Immature natural killer cell (primary cell): ENCODE results near the gene SEC24B. TPM values are rescaled to one million over a fixed set of nuclear protein-coding genes. Genes with fewer than 3 reads are reported as not detected.
A peak's percentile ranks its signal among the peaks of the same experiment; 100 is the strongest.
"Not testable (repeated sequence)": the region's sequence is repeated elsewhere in the genome, so short reads cannot be mapped to it uniquely, and the experiment has no call there.

ENCODE experiments used
- DNase-seq, 3 donors: peaks; one replicate each; pipeline ENCODE4 v3.0.0; 2022; ENCODE audit warnings: mixed read lengths in 1 of 3
- H3K27ac Mint-ChIP-seq, 6 donors: one replicate each; pipeline ENCODE4 v1.8.0; 2020; ENCODE audit warnings: mixed read lengths in 6 of 6, mild to moderate bottlenecking in 5 of 6, inconsistent platforms in 4 of 6, moderate library complexity in 3 of 6
- H3K27me3 Mint-ChIP-seq, 3 donors: one replicate each; pipeline ENCODE4 v1.8.0; 2020 to 2021; ENCODE audit warnings: low read depth in 3 of 3, mild to moderate bottlenecking in 3 of 3, mixed read lengths in 3 of 3, moderate library complexity in 3 of 3, inconsistent platforms in 1 of 3
- H3K36me3 Mint-ChIP-seq, 3 donors: one replicate each; pipeline ENCODE4 v1.8.0; 2020; ENCODE audit warnings: mixed read lengths in 3 of 3, inconsistent platforms in 2 of 3, mild to moderate bottlenecking in 2 of 3
- H3K4me1 Mint-ChIP-seq, 2 donors: one replicate each; pipeline ENCODE4 v1.8.0; 2020; ENCODE audit warnings: inconsistent platforms in 2 of 2, mild to moderate bottlenecking in 2 of 2, mixed read lengths in 2 of 2, moderate library complexity in 1 of 2
- H3K4me3 Mint-ChIP-seq, 5 donors: one replicate each; pipeline ENCODE4 v1.8.0; 2020; ENCODE audit warnings: mild to moderate bottlenecking in 5 of 5, mixed read lengths in 5 of 5, inconsistent platforms in 3 of 5, moderate library complexity in 3 of 5
- H3K9me3 Mint-ChIP-seq, 6 donors: one replicate each; pipeline ENCODE4 v1.8.0; 2020; ENCODE audit warnings: mild to moderate bottlenecking in 6 of 6, mixed read lengths in 6 of 6, inconsistent platforms in 4 of 6, moderate library complexity in 3 of 6
- polyA plus RNA-seq, 3 donors: library from polyadenylated mRNA; unstranded; fragments of 300-500 nt; fragmentation: Illumina TruSeq; gene quantifications; one replicate each; pipeline ENCODE4 v1.2.3, GENCODE V29; 2021

Gene SEC24B
- polyA plus RNA-seq, 3 donors from 2014 or later = 5.3 to 17.8 (median 12.1) TPM

DNA sequence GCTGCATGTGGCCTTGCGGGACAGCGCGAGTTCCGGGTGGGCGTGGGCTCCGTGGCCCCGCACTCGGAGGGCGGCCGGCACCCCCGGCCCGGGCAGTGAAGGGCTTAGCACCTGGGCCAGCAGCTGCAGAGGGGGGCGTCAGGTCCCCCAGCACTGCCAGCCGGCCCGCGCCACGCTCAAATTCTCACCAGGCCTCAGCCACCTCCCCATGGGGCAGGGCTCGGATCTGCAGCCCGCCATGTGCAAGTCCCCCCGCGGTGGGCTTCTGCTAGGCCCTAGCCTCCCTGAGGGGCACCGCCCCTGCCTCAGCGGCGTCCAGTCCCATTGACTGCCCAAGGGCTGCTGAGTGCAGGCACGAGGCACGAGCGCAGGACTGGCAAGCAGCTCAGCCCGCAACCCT is 123.8 kb downstream of the SEC24B start:
- Mint-ChIP-seq H3K27me3 (peaks cover 6 to 20% (median 14%) of the 10 kb centered on the region in 3 donors), H3K36me3 (peaks cover 9 to 17% (median 11%) of the 10 kb centered on the region in 3 donors), H3K4me1 (peaks cover 21 to 31% of the 10 kb centered on the region in 2 donors), H3K4me3 (no peak overlapping the region), H3K27ac (no peak overlapping the region), H3K9me3 (peaks cover 0 to 2% (median 0%) of the 10 kb centered on the region in 6 donors)
- DNase-seq = no peak

DNA sequence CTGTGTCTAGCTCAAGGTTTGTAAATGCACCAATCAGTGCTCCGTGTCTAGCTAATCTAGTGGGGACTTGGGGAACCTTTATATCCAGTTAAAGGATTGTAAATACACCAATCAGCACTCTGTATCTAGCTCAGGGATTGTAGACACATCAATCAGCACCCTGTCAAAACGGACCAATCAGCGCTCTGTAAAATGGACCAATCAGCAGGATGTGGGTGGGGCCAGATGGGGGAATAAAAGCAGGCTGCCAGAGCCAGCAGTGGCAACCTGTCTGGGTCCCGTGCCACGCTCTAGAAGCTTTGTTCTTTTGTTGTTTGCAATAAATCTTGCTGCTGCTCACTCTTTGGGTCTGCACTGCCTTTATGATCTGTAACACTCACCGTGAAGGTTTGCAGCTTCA is 124.5 kb downstream of the SEC24B start:
- peaks cover 27 to 38% of the 10 kb centered on the region in 2 donors for H3K4me1 Mint-ChIP-seq
- not testable (repeated sequence) for H3K9me3 Mint-ChIP-seq, DNase-seq
- peaks cover 7 to 12% (median 9%) of the 10 kb centered on the region in 3 donors for H3K36me3 Mint-ChIP-seq
- H3K27me3 Mint-ChIP-seq = peaks cover 6 to 20% (median 14%) of the 10 kb centered on the region in 3 donors
- peak overlapping the region in 2 of 6 donors; percentile 46 to 70 for H3K27ac Mint-ChIP-seq
- peak overlapping the region in 4 of 5 donors; percentile 9 to 58 (median 40) for H3K4me3 Mint-ChIP-seq

DNA sequence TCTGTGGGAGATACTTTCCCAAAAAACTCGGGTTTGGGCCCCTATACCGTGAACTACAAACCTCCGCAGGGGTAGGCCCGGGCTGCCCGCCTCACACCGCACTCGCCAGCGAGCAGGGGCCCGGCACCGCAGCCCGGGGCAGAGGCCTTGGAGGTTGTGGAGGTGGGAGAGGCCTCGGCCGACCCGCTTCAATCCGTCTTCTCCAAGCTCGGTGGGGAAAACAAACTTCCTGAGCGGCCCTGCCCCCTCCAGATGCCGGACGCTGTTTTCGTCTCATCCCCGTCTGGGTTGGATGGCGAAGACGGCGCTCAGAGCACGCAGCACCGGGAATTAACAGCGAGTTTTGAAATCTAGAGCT is 126.0 kb downstream of the SEC24B start:
- peaks cover 0 to 2% (median 0%) of the 10 kb centered on the region in 6 donors for H3K9me3 Mint-ChIP-seq
- peak overlapping the region; percentile 83 to 96 (median 88) for H3K4me3 Mint-ChIP-seq
- peaks cover 6 to 20% (median 14%) of the 10 kb centered on the region in 3 donors for H3K27me3 Mint-ChIP-seq
- H3K4me1 Mint-ChIP-seq = peaks cover 33 to 49% of the 10 kb centered on the region in 2 donors
- H3K27ac Mint-ChIP-seq = peak overlapping the region; percentile 66 to 86 (median 80)
- H3K36me3 Mint-ChIP-seq = peaks cover 0 to 7% (median 4%) of the 10 kb centered on the region in 3 donors
- no peak for DNase-seq

DNA sequence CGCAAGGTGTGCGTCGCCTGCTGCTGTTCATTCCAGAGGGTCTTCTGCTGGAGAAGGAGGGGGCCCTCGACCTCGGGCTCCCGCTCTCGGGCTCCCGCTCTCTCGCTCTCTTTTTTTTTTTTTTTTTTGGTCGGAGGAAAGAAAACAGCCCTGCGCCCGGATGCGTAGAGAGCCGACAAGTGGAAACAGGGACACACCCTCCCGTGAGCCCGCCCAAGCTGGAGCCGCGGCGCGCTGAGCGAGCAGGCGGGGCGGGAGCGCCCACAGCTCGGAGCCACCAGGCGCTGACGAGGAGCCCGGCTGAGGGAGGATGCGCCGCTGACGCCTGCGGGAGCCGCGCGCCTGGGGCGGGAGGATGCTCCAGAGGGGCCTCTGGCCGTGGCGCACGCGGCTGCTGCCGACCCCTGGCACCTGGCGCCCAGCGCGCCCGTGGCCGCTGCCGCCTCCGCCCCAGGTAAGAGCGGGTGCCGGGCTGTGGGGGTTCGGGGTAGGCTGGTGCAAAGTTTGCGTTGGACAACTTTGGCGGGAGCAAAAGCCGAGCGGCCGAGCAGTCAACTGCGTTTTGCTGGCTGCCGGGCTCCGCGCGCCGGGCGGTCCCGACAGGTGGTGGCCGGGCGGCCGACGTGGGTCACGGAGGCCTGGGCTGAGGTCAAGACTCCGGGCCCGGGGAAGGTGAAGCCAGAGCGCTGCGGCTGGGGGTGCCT is 126.5 kb downstream of the SEC24B start, which contains the start of gene MCUB:
Gene MCUB (plus strand): TSS at position 264 of the 704 bp plus-strand sequence. CDS start 92 bp downstream, at position 356.
- DNase-seq = peak; percentile 81 to 86 (median 84)
- peaks cover 34 to 52% of the 10 kb centered on the region in 2 donors for H3K4me1 Mint-ChIP-seq
- peak within 1 kb of the TSS; percentile 88 to 96 (median 89) for H3K4me3 Mint-ChIP-seq
- H3K9me3 Mint-ChIP-seq = peaks cover 0 to 2% (median 0%) of the 10 kb centered on the region in 6 donors
- peaks cover 0 to 9% (median 4%) of the 10 kb centered on the region in 3 donors for H3K36me3 Mint-ChIP-seq
- peaks cover 6 to 20% (median 14%) of the 10 kb centered on the region in 3 donors for H3K27me3 Mint-ChIP-seq
- peak within 1 kb of the TSS; percentile 83 to 94 (median 90) for H3K27ac Mint-ChIP-seq

DNA sequence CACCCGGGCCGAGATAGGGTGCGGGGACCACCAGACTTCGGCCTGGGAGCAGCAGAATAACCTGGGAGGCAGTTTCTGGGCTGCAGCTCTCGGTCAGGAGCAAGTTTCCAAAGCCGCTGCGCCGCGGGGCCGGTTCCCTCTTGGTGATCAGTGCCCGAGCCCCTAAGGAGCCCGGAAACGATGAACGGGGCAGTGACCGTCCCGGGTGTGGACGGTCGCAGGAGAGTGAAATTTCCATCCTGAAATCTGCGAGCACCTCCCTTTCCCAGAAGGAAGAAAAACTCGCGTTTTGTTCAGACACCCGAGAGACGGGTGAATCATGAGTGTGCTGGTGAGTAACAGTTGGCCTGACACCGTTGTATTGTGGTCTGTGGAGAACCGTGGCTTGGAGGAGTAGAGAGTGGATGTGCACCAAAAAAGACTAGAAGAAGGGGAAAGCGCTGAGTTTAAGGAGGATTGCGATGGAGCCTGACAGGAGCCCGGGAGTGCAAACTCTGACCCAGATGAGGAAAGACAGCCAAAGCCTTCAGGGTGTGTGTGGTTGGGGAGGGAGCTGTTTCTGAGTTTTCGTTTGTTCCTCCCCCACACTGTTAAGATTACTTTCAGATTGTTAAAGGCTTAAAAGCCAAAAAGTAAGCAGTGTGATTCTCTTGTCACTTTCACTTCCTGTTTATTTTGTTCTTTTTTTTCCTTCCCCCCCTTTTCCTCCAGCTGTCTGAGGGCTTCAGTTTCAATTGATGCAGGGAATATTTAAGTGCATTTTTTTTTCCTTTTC is 127.3 kb downstream of the SEC24B start:
- Mint-ChIP-seq H3K4me1 (peaks cover 34 to 52% of the 10 kb centered on the region in 2 donors), H3K4me3 (peak overlapping the region; percentile 88 to 96 (median 89)), H3K27ac (peak overlapping the region; percentile 83 to 94 (median 90)), H3K27me3 (peaks cover 6 to 20% (median 14%) of the 10 kb centered on the region in 3 donors), H3K9me3 (peaks cover 0 to 2% (median 0%) of the 10 kb centered on the region in 6 donors), H3K36me3 (peaks cover 0 to 9% (median 4%) of the 10 kb centered on the region in 3 donors)
- peak; percentile 70 to 75 (median 73) for DNase-seq

DNA sequence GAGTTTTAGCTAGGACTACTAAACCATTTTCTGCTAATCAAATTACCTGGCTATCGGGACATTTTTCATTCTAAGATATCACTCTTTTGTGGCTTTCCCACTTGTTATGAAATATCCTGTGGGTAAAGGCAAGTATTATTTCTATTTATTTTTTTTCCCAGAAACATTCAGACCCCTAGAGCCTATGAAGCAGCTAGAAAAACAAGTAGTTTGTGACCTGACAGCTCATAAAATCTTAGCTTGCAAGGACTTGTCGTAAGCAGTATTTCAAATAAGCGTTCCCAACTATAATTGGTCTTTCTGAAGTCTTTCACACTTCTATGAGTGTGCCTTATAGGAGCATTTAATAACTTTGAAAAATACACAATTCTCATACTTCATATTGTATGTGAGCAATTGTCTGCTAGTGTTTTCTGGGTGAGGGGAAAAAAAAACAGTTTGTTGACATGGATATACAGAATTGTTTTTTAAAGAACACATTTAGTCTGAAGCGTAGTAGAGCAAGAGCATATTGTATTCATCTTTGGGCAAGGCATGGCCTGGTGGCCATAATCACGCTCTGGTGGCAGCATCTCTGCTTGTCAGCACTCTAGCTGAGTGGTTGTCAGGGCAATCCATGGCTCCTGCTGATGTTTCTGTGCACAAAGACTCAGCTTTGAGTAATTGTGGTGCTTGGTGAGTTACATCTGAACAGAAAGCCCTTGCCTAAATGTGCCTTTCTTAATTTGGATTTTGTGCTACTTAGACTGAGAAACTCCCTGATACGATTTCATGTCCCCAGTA is 129.0 kb downstream of the SEC24B start:
- peak overlapping the region in 2 of 6 donors; percentile 6 to 39 for H3K27ac Mint-ChIP-seq
- peaks cover 0 to 5% (median 0%) of the 10 kb centered on the region in 3 donors for H3K36me3 Mint-ChIP-seq
- H3K4me3 Mint-ChIP-seq = peak overlapping the region in 4 of 5 donors; percentile 2 to 88 (median 30)
- H3K4me1 Mint-ChIP-seq = peaks cover 34 to 52% of the 10 kb centered on the region in 2 donors
- no peak for DNase-seq
- H3K27me3 Mint-ChIP-seq = peaks cover 5 to 20% (median 14%) of the 10 kb centered on the region in 3 donors
- H3K9me3 Mint-ChIP-seq = no peaks in the 10 kb centered on the region

DNA sequence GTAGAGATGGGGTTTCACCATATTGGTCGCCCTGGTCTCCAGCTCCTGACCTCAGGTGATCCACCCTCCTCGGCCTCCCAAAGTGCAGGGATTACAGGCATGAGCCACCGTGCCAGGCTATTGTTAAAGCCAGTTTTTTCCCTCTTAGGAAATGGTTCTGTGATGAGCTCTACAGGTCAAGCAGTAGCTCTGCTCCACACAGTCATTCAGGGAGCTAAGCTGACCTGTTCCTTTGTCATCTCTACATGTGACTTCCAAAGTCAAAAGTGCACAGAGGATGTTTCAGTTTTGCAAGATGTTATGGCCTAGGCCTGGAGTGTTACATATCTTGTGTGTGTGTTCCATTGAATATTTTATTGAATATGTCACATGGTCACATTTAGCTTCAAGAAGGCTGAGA is 137.9 kb downstream of the SEC24B start:
- Mint-ChIP-seq H3K27ac (peak overlapping the region in 1 of 6 donors; percentile 23), H3K36me3 (no peaks in the 10 kb centered on the region), H3K4me3 (no peak overlapping the region), H3K27me3 (peaks cover 0 to 2% (median under 1%) of the 10 kb centered on the region in 3 donors), H3K9me3 (no peaks in the 10 kb centered on the region), H3K4me1 (peaks cover 18 to 41% of the 10 kb centered on the region in 2 donors)
- no peak for DNase-seq

DNA sequence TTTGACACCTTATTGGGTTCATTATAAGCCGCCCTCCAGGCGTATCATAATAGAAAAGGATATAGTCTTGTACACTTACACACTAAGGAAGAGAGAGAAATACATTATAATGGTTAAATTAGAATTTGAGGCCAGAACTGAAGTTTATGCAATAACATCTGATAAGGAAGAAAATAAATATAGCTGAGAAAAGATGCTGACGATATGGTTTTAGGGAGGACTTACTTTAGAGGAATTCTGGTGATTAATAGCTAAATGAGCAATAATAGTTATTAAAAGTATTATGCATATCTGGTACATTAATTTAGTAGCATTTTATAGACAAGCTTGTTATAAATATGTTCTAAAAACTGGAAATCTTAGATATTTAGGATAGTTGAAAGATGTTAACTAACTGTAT is 138.5 kb downstream of the SEC24B start:
- Mint-ChIP-seq H3K4me3 (no peak overlapping the region), H3K27ac (no peak overlapping the region), H3K4me1 (peaks cover 19 to 44% of the 10 kb centered on the region in 2 donors), H3K27me3 (peaks cover 0 to 2% (median 2%) of the 10 kb centered on the region in 3 donors), H3K36me3 (no peaks in the 10 kb centered on the region), H3K9me3 (no peaks in the 10 kb centered on the region)
- DNase-seq = no peak

DNA sequence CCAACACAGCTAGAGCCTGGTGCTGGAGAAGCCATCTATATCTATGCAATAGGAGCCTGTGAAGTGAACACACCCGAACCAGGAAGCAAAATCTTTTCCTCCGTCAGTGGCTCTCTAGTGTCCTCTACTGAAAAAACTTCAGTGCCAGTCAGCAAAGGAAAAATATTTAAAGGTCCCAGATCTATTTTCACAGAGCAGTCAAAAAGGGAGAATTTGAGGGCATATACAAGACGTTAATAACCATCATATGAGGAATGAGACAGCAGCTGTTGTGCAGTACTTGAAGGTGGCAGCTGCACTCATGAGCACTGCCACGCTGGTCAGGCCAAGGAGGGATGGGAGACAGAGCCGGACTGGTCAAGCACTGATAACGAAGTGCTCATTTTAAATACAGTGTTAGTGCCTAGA is 140.8 kb downstream of the SEC24B start:
- H3K36me3 Mint-ChIP-seq = no peaks in the 10 kb centered on the region
- no peak overlapping the region for H3K4me3 Mint-ChIP-seq
- H3K27ac Mint-ChIP-seq = peak overlapping the region in 3 of 6 donors; percentile 2 to 41 (median 8)
- peaks cover 20 to 39% of the 10 kb centered on the region in 2 donors for H3K4me1 Mint-ChIP-seq
- DNase-seq = peak in 2 of 3 donors; percentile 16 to 23
- peaks cover 0 to 2% (median 2%) of the 10 kb centered on the region in 3 donors for H3K27me3 Mint-ChIP-seq
- H3K9me3 Mint-ChIP-seq = no peaks in the 10 kb centered on the region

DNA sequence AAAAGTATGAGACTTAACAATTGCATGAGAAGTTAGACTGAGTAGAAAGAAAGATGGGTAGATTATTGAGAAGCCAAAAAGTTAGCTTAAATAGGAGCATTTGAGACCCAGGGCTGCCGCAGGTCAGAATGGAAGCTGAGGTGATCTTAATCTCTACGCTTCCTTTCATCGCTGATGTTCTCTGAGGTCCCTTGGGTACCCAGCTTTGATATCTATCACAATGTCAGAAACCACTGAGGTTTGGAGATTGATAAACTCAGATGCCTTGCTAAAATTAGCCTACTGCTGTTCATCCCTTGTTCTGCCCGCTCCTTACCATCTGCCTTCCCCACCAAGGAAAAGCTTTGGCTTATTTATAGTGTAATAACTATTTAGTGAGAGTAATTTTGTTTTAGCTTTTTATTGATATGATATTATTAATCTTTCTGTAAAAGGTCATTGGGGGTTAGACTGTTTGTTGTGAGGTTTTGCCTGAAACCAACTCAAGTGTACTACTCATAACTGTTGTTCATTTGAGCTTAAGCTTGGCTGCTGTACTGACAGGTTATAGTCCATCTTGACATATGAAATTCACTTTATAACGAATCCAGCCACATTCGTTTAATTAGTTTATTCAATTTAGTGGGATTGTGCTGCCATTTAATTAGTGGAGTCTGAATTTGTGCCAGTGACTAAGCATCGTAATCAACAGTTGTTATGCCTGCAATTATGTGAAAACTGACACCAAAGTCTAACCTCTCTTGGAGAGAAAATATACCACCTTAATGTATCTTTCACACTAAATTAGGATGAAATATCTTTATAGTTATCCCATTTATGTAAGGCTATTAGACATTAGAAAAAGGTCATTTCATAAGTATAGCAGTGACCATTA is 141.6 kb downstream of the SEC24B start:
- Mint-ChIP-seq H3K27ac (peak overlapping the region in 2 of 6 donors; percentile 8 to 42), H3K4me3 (no peak overlapping the region), H3K27me3 (peaks cover 0 to 2% (median 2%) of the 10 kb centered on the region in 3 donors), H3K9me3 (no peaks in the 10 kb centered on the region), H3K36me3 (no peaks in the 10 kb centered on the region), H3K4me1 (peaks cover 20 to 39% of the 10 kb centered on the region in 2 donors)
- no peak for DNase-seq

DNA sequence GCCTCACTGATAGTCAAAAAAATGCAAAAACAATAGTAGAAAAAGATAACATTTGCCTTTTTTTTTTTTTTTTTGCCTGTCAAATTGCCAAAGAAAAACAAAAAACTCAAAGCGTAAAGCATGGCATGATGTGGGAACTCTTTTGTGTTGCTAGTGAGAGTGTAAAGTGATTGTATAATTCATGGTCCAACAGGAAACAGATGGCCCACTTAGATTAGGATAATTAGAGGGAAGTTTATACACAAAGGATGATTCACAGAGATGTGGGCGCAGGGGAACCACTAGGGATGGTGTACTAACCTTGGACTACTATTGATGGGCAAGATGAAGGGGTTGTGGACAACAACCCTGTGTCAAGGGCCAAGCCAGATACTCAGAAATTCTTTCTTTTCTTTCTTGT is 142.8 kb downstream of the SEC24B start:
- Mint-ChIP-seq H3K27me3 (peaks cover 0 to 2% (median 2%) of the 10 kb centered on the region in 3 donors), H3K4me1 (peaks cover 20 to 39% of the 10 kb centered on the region in 2 donors), H3K9me3 (peaks cover 0 to 2% (median 0%) of the 10 kb centered on the region in 6 donors), H3K27ac (no peak overlapping the region), H3K4me3 (no peak overlapping the region), H3K36me3 (no peaks in the 10 kb centered on the region)
- no peak for DNase-seq

DNA sequence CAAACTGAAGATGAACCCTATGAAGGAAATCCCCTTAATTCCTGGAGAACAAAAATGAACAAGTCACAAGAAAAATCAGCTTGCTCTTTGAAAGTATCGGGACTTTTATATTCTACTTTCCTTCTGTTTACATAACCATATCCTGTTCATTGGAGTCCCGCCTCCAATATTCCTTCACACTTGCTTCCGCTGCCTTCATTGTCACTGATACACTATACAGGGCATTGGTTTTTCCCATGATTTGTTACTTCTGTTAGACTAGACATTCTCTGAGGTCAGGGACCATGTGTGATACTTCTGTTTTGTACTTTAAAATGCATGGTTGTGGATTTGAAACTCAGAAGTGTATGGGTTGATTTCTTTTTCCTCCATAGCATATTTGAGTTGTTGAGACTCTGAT is 145.2 kb downstream of the SEC24B start:
- Mint-ChIP-seq H3K9me3 (peaks cover 0 to 4% (median under 1%) of the 10 kb centered on the region in 6 donors), H3K27me3 (peaks cover 0 to 3% (median 2%) of the 10 kb centered on the region in 3 donors), H3K27ac (no peak overlapping the region), H3K36me3 (no peaks in the 10 kb centered on the region), H3K4me1 (peaks cover 24 to 42% of the 10 kb centered on the region in 2 donors), H3K4me3 (no peak overlapping the region)
- DNase-seq = no peak
